Heart left ventricle (tissue), 16 donors: ENCODE measurements around the gene SLC10A6. TPM values are rescaled to one million over a fixed set of nuclear protein-coding genes. Genes with fewer than 3 reads are reported as not detected.
A peak's percentile ranks its signal among the peaks of the same experiment; 100 is the strongest.

Experiments
- ATAC-seq, 4 donors: fragments of 200-7000 bp; cut with Tn5 transposase; one replicate each; pipeline ENCODE4 v1.9.1; 2020 to 2022; ENCODE audit warnings: moderate library complexity in 4 of 4, mild to moderate bottlenecking in 3 of 4, moderate number of reproducible peaks in 1 of 4
- DNase-seq, 5 donors: peaks; one replicate each; pipeline ENCODE4 v3.0.0-alpha.2; 2020
- H3K27ac ChIP-seq, 12 donors: fragments of 200-600 bp; sonication (generic) in 4 of 12; one replicate each; pipeline versions ENCODE4 v1.5.0 to v1.8.0; 2016 to 2022; ENCODE audit warnings: mild to moderate bottlenecking in 2 of 12
- H3K27me3 ChIP-seq, 9 donors: fragments of 200-600 bp; sonication (generic) in 2 of 9; one replicate each; pipeline versions ENCODE4 v1.5.1 to v1.8.0; 2016 to 2022; ENCODE audit warnings: mild to moderate bottlenecking in 3 of 9
- H3K36me3 ChIP-seq, 9 donors: fragments of 200-600 bp; sonication (generic) in 2 of 9; one replicate each; pipeline versions ENCODE4 v1.5.0 to v1.8.0; 2018 to 2022; ENCODE audit warnings: mild to moderate bottlenecking in 2 of 9
- H3K4me1 ChIP-seq, 12 donors: fragments of 200-600 bp; sonication (generic) in 4 of 12; one replicate each; pipeline versions ENCODE4 v1.5.0 to v1.8.0; 2016 to 2022; ENCODE audit warnings: mild to moderate bottlenecking in 3 of 12
- H3K4me3 ChIP-seq, 12 donors: fragments of 200-600 bp; sonication (generic) in 4 of 12; one replicate each; pipeline versions ENCODE4 v1.5.0 to v1.8.0; 2017 to 2022; ENCODE audit warnings: mild to moderate bottlenecking in 9 of 12, moderate library complexity in 4 of 12
- H3K9me3 ChIP-seq, 12 donors: fragments of 200-600 bp; sonication (generic) in 4 of 12; one replicate each; pipeline versions ENCODE4 v1.5.0 to v1.8.0; 2016 to 2022; ENCODE audit warnings: mild to moderate bottlenecking in 1 of 12
- CTCF ChIP-seq, 12 donors: fragments of 200-600 bp; sonication (generic) in 4 of 12; IDR thresholded peaks; one replicate each; pipeline versions ENCODE4 v1.5.0 to v1.8.0; 2018 to 2022; ENCODE audit warnings: antibody characterized with exemption in 12 of 12, mild to moderate bottlenecking in 5 of 12
- POLR2A ChIP-seq, 2 donors: fragments of 450-650 bp; IDR thresholded peaks; one replicate each; pipeline ENCODE4 v1.6.1; 2017; ENCODE audit warnings: antibody characterized with exemption in 2 of 2, mild to moderate bottlenecking in 2 of 2, moderate library complexity in 2 of 2
- WGBS, 4 donors: extraction: QIAGEN DNeasy Blood & Tissue Kit in 2 of 4; methylation state at CpG; one replicate each; pipeline versions ENCODE4 v1.1.5 to v1.1.7; 2013 to 2018; 5-methylcytosine and 5-hydroxymethylcytosine counted together
- intact Hi-C, 10 donors: fragments of 100-400 bp; cut with DNase I; formaldehyde crosslinking; loops; one replicate each; pipeline versions ENCODE4 v1.11.1 to v1.14.2; 2022
- long read RNA-seq, 3 donors: library from polyadenylated mRNA; unstranded; transcript quantifications; one replicate each; pipeline ENCODE4 v2.0.0, GENCODE V29; 2020 to 2021
- polyA plus RNA-seq, 2 donors: library from polyadenylated mRNA; stranded (reverse); fragments of 200-250 nt; gene quantifications; one replicate each; pipeline ENCODE4 v1.2.3, GENCODE V29; 2013
- total RNA-seq, 9 donors: library from RNA; depleted of rRNA in 2 of 9; stranded (reverse); fragments of >200 nt in 2 of 9; fragmentation: NEBNext Ultra II Directional in 3 of 9; extraction: Animal tissue kit (Norgen Biotek cat#: 25700) in 3 of 9; gene quantifications; one replicate each; pipeline versions ENCODE4 v1.1.0 to v1.2.4, GENCODE V29; 2016 to 2023
- donor health status: ischemic (EF 13 %, LVEDD 7.1; RV severe dilation, severe dysfunction).
- donor health status: healthy with polysubstance abuse.
- donor health status: DM: no; HTN: yes; CAD: no.
- donor health status: DM: no; HTN: no; CAD: no.
- donor health status: ischemic (EF 25% LVEDD 6.9; RV normal size, moderate dysfunction).
- donor health status: ischemic (EF 25% LVEDD 5.7; RV mildly dilated, moderate dysfunction).
- donor health status: healthy.
- donor health status: DM: yes; HTN: yes; CAD: no.
- donor health status: ischemic (EF 35%, LVEDD 5.7; RV mildly dilated, moderate dysfunction).
- donor health status: nonischemic (EF 11% LVEDD 7.7; RV severe dilation, severe dysfunction).
- donor health status: DM: yes; HTN: yes; CAD: no.
- donor health status: PGD.
- donor health status: ischemic (EF 29% LVEDD 5.4; RV normal size, mild dysfunction).
- donor health status: nonischemic (EF 23%, LVEDD 6.1; RV moderate dilation, normal function).

SLC10A6 gene
- total RNA-seq, result 1 to 10 TPM in 1 of 9 donors, under 1 TPM in 8; 0.30 to 2.0 (median 0.57) TPM
- polyA plus RNA-seq, result under 1 TPM in 1 of 2 donors, not detected in 1; 0.35 TPM
- long read RNA-seq, donor 1, result 0 reads
- long read RNA-seq, donor 2, result 0 reads
- long read RNA-seq, donor 3, result 0 reads

- Histone ChIP-seq H3K27ac (peak within 1 kb of the TSS in 11 of 12 donors; percentile 18 to 78 (median 41)), H3K4me3 (peak within 1 kb of the TSS in 7 of 12 donors; percentile 2 to 48 (median 31)), H3K27me3 (no peaks in the 10 kb centered on the region), H3K9me3 (no peaks in the 10 kb centered on the region), H3K36me3 (no peaks in the 10 kb centered on the region), H3K4me1 (peaks cover 0 to 28% (median 11%) of the 10 kb centered on the region in 12 donors)
- TF ChIP-seq CTCF (IDR thresholded peaks at IDR 0.05) (no peak), POLR2A (IDR thresholded peaks at IDR 0.05) (no peak)
- intact Hi-C loops, result no loop called here
- peak; percentile 44 to 79 (median 66) for ATAC-seq
- peak in 1 of 5 donors; percentile 21 for DNase-seq
- WGBS, 4 donors, result 53 to 64% (median 55%) methylated on average over 10 to 11 of the region's 11 CpGs
Observed at GRCh38 chr4:86848732-86849619, at the start of gene SLC10A6. TSS of gene SLC10A6 (minus strand) at chr4:86849384. CDS start at chr4:86849115, 269 bp downstream.

GRCh38 chr4:86898562-86898961 is 49.4 kb upstream of the SLC10A6 start:
- no peak overlapping the region for H3K27ac ChIP-seq
- TF ChIP-seq CTCF (IDR thresholded peaks at IDR 0.05) (no peak), POLR2A (IDR thresholded peaks at IDR 0.05) (no peak)
- WGBS, 4 donors, result 85 to 95% (median 91%) methylated on average over 4 of the region's 4 CpGs
- no peak overlapping the region for H3K4me3 ChIP-seq
- no peaks in the 10 kb centered on the region for H3K4me1 ChIP-seq
- DNase-seq, result no peak
- H3K27me3 ChIP-seq, result no peaks in the 10 kb centered on the region
- no peak for ATAC-seq
- H3K36me3 ChIP-seq, result no peaks in the 10 kb centered on the region
- intact Hi-C loops, result loop anchor here in 3 of 10 donors (10.0 kb wide), 2 partner anchors 94 to 304 kb away; partner anchors contain the start of gene PTPN13 (in 2 of the 3)
- no peaks in the 10 kb centered on the region for H3K9me3 ChIP-seq

- Histone ChIP-seq H3K4me3 (no peak overlapping the region), H3K36me3 (no peaks in the 10 kb centered on the region), H3K9me3 (no peaks in the 10 kb centered on the region), H3K4me1 (peaks cover 0 to 16% (median 4%) of the 10 kb centered on the region in 12 donors), H3K27me3 (peaks cover 0 to 8% (median 0%) of the 10 kb centered on the region in 9 donors), H3K27ac (no peak overlapping the region)
- ATAC-seq, result no peak
- intact Hi-C loops, result loop anchor here in 5 of 10 donors (2.0 to 10.0 kb wide), 4 partner anchors 92 to 400 kb away; partner anchors contain the start of gene PTPN13 (in 2 of the 5)
- TF ChIP-seq POLR2A (IDR thresholded peaks at IDR 0.05) (no peak), CTCF (IDR thresholded peaks at IDR 0.05) (no peak)
- 50 to 61% (median 55%) methylated on average over 4 of the region's 4 CpGs for WGBS, 4 donors
- no peak for DNase-seq
Observed at GRCh38 chr4:86896596-86896995, 47.4 kb upstream of the SLC10A6 start.
